Central memory CD4-positive, alpha-beta T cell (primary cell): Measurements from ENCODE around the gene PPP1R16B.
"Not testable (repeated sequence)": the region's sequence is repeated elsewhere in the genome, so short reads cannot be mapped to it uniquely, and the experiment has no call there.

Experiments
- DNase-seq: peaks from one replicate; pipeline ENCODE4 v3.0.0; 2022

The PPP1R16B gene

DNA sequence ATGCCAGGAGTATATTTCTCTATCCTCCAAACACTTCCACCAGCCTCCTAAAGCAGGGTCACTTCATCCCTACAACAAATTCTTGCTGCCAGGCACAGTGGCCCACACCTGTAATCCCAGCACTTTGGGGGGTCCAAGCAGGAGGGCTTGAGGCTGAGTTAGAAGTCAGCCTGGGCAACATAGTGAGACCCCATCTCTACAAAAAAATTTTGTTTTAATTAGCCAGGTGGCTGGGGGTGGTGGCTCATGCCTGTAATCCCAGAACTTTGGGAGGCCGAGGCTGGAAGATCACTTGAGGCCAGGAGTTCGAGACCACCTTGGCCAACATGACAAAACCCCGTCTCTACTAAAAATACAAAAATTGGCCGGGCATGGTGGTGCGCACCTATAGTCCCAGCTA lies 11.4 kb upstream of the PPP1R16B start:
- DNase-seq = not testable (repeated sequence)

- no peak for DNase-seq
These were observed 7.2 kb upstream of the PPP1R16B start for GRCh38 chr20:38798266-38798665.

DNA sequence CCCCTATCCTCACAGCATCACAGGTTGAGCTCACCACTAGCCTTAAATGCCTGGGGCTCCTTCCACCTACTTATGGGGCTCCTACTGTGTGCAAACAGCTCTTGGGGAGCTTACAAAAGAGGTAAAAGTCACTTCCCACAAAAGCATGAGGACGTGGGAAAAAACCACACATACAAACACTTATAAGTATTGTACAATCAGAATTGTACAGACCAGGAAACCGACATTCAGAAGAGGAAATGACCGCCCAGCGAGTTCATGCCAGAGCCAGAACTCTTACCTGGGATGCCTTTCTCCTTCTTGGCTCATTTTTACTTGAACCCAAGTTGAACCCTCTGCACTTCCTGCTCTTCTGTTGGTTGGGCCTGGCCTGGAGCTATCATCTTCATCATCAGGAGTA lies 6.3 kb upstream of the PPP1R16B start:
- no peak for DNase-seq

GRCh38 chr20:38800882-38801281 lies 4.6 kb upstream of the PPP1R16B start:
- no peak for DNase-seq

GRCh38 chr20:38804221-38804620 lies 1.3 kb upstream of the PPP1R16B start:
- DNase-seq = no peak

DNA sequence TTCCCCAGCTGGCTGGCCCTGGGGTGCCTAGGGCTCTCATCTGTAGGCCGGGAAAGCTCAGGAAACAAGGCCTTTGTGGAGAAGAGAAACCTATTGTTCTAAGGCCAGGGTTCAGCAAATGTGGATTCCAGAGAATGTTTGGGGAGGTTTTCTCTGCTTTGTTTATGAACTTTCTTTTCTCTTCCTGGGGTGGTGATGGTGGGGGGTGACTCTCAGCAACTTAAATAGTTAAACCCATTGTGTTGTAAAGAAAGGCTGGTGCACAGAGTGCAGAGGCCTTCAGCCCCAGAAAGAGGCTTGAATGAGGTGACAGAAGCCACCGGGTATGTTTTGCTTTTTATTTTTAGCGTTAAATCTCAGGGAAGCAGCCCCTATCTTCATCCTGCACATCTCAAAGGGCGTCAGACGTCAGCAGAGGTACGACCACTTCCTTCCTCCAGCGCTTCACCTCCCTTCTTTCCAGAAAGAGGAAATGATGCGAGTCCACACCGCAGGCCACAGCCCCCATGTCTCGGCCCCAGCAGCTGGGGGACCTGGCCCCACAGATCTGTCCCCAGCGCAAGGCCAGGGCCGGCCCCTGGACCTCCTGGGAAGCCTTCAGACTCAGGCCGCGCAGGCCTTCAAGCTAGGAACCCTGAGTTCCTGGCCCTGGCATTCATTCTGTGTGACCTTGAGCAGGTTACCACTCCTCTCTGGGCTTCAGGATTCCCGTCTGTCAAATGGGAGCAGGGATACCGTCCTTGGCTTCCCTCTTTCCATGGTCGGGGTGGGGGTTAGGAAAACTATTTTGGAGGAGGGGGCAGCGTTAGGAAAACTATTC lies 605 bp upstream of the PPP1R16B start:
- peak; percentile 91 for DNase-seq

GRCh38 chr20:38805958-38806854 lies 709 bp downstream of the PPP1R16B start:
- peak; percentile 38 for DNase-seq

GRCh38 chr20:38806855-38807655 lies 1.6 kb downstream of the PPP1R16B start:
- peak; percentile 50 for DNase-seq

GRCh38 chr20:38809942-38810341 lies 4.4 kb downstream of the PPP1R16B start:
- DNase-seq = no peak

DNA sequence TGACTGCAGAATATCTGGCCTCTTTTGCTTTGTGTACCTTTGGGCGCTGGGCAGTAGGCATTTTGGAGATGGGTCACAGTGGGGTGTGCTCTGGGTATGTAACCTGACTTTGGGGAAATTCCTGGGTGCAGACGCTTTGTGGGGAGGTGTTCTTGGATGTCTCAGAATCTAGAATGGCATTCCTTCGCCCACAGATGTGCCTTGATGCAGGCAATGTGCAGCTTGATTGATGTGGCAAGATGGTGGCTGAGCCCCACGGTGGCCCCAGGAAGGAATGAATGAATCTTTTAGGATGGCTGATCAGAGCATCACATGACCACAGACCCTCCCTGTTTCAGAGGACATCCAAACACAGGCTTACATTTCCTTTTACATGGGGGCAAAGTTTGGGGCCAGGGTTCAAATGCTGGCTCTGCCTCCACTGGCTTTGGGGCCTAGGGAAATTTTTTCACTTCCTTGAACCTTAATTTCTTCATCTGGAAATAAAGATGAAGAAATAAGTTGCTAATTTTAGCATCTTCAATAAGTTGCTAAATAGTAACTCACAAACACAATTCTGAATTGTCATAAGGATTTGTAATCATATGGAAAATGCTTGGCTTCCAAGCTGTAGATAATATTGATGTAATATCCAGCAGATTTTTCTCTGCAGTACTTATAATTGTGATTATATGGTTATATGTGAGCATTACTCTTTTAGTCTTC lies 5.6 kb downstream of the PPP1R16B start:
- DNase-seq = no peak

DNA sequence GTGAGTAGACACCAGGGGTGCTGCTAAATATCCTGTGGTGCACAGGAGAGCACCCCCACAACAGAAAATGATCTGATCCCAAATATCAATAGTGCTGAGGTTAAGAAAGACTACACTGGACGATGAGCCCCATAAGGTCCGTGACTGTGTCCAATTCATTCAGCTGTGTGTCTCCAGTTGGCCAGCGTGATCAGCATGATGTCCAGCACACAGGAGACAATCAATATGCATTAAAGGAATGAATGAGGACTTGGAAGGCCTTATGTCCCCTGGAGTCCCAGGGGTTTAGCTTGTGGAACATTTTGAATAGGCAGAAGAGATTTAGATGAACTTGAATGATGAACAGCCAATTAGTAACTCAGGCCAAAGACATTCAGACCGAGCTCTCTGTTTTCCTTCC lies 6.3 kb downstream of the PPP1R16B start:
- no peak for DNase-seq

GRCh38 chr20:38812182-38812581 lies 6.7 kb downstream of the PPP1R16B start:
- DNase-seq = no peak

DNA sequence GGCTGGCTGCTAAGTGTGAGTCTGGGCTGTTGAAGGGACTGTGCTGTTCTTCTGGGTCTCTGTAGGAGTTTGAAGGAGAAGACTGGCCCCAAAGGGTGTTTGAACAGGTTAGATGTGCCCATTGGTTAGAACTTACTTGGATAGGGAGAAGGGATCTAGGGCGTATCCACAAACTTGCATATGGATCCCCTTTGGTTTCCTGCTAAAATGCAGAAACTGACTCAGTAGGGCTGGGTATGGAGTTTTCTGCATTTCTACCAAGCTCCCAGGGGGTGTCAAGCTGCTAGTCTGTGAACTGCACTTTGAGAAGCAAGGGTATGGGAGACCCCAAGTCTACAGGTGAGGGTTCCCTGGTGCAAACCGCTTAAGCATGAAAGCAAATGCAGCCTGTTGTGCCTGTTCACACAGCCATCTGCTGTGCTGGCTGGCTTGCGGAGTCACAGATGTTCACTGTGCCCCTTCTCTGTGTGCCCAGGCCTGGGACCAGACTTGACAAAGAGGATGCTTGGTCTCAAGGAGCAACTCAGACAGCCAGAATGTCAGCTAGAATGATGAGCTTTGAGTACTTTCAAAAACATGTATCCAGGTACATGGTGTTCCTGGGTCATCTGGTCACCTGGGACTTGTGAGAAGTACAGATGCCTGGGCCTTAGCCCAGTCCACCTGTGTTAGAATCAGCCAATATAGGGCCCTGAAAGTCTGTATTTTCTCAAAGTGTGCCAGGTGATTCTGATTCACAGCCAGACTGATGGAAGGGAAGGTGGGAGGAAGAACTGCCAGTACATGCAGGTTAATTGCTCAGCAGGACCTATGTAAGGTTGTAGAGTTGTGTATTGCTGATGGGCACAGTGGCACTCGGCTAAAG lies 7.4 kb downstream of the PPP1R16B start:
- DNase-seq = no peak

- not testable (repeated sequence) for DNase-seq
These were observed 8.1 kb downstream of the PPP1R16B start for GRCh38 chr20:38813574-38813962.

DNA sequence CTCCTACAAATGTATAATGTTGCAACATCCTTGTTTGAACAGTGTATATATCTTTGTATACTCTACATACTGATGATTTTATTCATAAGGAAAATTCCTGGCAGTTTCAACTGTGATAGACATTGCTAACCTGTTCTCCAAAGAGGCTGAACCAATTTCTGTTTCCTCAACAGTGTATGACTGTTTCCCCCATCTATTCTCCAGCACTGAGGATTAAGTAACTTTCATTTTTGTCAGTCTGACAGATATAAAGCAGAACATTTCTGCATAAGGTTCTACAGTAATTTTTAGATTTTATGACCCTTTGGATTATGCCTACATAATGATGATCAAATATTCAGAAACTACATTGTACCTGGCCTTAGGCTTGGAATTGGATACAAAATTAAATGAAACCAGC lies 9.9 kb downstream of the PPP1R16B start:
- DNase-seq = no peak

- DNase-seq = no peak
These were observed 12.9 kb downstream of the PPP1R16B start for GRCh38 chr20:38818113-38819065.

DNA sequence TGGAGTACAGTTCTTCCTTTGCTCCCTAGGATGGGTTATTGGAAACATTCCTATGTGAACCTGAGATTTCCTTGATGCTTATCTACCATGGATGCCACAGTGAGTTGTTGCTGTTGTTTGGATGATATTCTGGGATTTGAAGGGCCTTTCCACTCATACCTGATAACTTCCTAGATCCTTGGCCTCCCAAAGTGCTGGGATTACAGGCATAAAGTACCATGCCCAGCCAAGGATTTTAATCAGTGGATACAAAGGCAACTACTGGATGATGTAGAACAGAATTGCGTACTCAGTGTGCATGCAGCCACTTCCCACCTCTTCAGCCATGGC lies 20.0 kb downstream of the PPP1R16B start:
- DNase-seq = no peak

DNA sequence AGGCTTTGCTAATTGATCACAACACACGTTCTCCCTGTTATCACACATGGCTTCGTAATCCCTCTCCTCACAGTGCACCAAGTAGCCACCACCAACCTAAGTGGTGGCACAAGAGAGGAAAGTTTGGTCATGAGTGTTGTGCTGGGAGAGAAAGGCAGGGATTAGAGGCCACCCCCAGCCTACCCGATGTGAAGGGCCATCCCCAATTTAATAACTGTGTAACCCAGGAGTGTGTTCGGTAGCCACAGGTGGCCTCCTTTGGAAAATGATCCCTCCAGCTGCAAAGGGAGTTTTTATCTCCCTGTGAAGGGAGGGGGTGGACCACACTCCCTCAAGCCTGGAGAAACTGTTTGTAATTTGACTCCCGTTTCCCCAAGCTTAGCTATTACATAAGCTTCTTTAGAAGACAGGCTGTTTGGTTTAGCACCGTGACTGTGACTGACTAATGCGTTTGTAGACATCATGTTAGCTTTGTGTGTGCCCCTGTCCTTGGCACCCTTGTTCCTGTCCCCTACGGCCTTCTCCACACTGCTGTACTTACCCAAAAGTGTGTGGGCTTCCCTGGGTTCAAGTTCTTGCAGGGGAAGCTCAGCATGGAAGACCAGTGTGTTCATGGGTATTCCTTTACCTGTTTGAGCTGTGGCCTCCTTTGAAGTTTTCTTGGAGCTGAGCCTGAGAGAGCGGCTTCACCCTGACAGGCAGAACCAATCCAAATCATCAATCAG lies 20.6 kb downstream of the PPP1R16B start:
- DNase-seq = no peak

DNA sequence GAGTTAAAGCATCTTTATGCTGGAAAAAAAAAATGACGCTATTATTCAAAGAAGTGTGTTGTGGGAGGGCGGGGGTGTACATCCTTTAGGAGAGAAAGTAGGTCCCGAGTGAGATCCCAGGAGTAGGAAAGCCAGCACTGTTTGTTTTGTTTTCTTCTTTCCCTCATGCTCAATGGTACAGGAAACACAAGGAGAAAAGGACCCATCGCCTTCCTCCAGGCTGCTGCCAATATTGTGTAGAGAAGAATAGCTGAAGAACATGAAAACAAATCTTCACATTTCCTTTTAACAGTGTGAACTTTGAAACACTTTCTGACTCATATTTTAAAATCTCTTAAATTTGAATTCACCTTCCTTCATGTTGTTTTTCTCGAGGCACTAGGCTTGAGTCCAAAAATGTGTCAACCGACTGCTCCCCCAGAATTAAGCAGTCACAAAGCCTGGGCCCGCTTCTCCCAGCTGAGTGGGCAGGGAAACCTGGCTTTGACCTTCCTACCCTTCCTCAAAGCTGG lies 22.3 kb downstream of the PPP1R16B start:
- no peak for DNase-seq
